ENCODE measurements around the gene MAP1LC3B.

MAP1LC3B gene

GRCh38 chr16:87407511-87408112 lies 15.5 kb downstream of the MAP1LC3B start:
- TF ChIP-seq, protein P1, sequence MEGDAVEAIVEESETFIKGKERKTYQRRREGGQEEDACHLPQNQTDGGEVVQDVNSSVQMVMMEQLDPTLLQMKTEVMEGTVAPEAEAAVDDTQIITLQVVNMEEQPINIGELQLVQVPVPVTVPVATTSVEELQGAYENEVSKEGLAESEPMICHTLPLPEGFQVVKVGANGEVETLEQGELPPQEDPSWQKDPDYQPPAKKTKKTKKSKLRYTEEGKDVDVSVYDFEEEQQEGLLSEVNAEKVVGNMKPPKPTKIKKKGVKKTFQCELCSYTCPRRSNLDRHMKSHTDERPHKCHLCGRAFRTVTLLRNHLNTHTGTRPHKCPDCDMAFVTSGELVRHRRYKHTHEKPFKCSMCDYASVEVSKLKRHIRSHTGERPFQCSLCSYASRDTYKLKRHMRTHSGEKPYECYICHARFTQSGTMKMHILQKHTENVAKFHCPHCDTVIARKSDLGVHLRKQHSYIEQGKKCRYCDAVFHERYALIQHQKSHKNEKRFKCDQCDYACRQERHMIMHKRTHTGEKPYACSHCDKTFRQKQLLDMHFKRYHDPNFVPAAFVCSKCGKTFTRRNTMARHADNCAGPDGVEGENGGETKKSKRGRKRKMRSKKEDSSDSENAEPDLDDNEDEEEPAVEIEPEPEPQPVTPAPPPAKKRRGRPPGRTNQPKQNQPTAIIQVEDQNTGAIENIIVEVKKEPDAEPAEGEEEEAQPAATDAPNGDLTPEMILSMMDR (IDR thresholded peaks at IDR 0.05; ENCODE audit: extremely low read depth, missing control alignments), result no peak
- DNase-seq (ENCODE audit: low spot score), result no peak

- TF ChIP-seq, protein P1 (IDR thresholded peaks at IDR 0.05; ENCODE audit: extremely low read depth, missing control alignments), result no peak
- no peak for DNase-seq (ENCODE audit: low spot score)
These were observed 17.0 kb downstream of the MAP1LC3B start for GRCh38 chr16:87409153-87409552.

GRCh38 chr16:87409781-87410180 lies 17.6 kb downstream of the MAP1LC3B start:
- DNase-seq (ENCODE audit: low spot score), result no peak
- TF ChIP-seq, protein P1 (IDR thresholded peaks at IDR 0.05; ENCODE audit: extremely low read depth, missing control alignments), result no peak

DNA sequence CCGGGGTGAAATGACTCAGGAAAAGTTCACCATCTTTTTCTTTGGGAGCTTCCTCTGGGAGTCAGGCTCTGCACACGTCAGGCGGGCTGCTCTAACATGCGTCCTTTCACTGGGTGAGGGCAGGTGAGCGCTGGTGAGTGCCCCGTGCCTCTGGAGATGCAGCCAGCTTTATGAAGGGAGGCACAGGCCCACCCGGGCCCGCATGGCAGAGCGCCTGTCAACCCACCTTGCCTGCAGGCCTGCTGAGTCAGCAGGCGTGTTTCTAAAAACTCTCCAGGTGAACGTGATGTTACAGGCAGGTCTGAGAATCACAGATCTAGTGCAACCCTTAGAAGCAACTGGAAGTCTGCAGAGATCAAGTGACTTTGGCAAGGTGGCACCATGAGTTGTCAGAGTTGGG lies 18.4 kb downstream of the MAP1LC3B start:
- no peak for DNase-seq (ENCODE audit: low spot score)
- TF ChIP-seq, protein P1 (IDR thresholded peaks at IDR 0.05; ENCODE audit: extremely low read depth, missing control alignments), result no peak

GRCh38 chr16:87410968-87411367 lies 18.8 kb downstream of the MAP1LC3B start:
- no peak for DNase-seq (ENCODE audit: low spot score)
- TF ChIP-seq, protein P1 (IDR thresholded peaks at IDR 0.05; ENCODE audit: extremely low read depth, missing control alignments), result no peak

DNA sequence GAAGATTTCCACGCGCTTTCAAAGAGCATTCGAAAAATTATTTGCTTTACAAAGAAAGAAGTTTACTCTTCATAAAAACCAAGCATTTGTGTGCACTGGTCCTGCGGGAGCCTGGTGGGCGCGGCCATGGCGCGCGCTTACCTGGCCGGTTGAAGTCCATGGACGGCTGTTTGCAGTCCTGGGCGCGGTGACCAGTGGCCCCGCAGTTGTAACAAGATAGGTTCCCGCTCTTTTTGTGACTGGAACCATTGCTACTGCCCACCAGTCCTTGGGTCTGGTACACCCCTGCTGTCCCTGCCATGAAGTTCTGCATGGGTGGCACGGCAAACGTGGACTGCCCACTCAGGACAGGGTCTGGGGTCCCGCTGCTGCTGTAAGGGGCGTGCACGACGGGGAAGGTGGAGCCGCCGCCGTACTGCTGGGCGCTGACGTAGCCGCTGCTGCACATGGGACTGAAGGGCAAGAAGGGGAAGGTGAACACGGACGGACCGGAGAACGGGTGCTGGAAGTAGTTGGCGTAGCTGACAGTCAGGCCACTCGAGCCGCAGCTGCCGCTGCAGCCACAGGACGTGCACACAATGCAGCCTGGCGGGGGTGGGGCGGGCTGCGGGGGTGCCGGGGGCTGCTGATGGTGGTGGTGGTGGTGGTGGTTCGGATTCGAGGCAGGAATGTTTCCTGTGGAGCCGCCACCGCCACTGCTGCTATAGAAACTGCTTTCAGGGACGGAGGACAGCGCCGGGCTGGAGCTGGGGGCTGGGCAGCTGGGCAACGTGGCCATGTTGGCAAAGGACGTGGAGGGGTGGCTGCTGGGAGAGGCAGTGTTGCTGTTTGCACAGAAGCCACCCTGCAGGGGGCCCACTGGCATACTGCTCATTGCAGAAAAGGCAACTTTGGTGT lies 19.5 kb downstream of the MAP1LC3B start:
- TF ChIP-seq, protein P1 (IDR thresholded peaks at IDR 0.05; ENCODE audit: extremely low read depth, missing control alignments), result no peak
- no peak for DNase-seq (ENCODE audit: low spot score)

- TF ChIP-seq, protein P1 (IDR thresholded peaks at IDR 0.05; ENCODE audit: extremely low read depth, missing control alignments), result no peak
- no peak for DNase-seq (ENCODE audit: low spot score)
These were observed 20.3 kb downstream of the MAP1LC3B start for GRCh38 chr16:87412371-87412995.

Measured in GM20000 (cell line).